K562 (cell line): ENCODE measurements around the gene CD19. TPM values are rescaled to one million over a fixed set of nuclear protein-coding genes. Genes with fewer than 3 reads are reported as not detected.

Experiments used
- ATAC-seq: fragments of 200-7000 bp; cut with Tn5 transposase; 3 replicates; pipeline ENCODE4 v1.9.1; 2020; ENCODE audit warnings: moderate library complexity
- BruUV-seq: library from RNA; stranded (reverse); fragments of 400-500 nt; replicated peaks from 2 replicates; lab custom pipeline; 2021; lab: Mats Ljungman, UMichigan
- CTCF ChIA-PET: fragments of 300-600 bp; formaldehyde crosslinking; extraction: SDS; loops from one replicate; lab custom pipeline; 2021; ENCODE audit warnings: low intra/inter-chr PET ratio; lab: Yijun Ruan, JAX
- POLR2A ChIA-PET: fragments of 300-600, 350-650 bp; sonication (Branson Sonifier 250); formaldehyde crosslinking; extraction: SDS; loops from one replicate; lab custom pipeline; 2021; ENCODE audit warnings: antibody characterized with exemption, inconsistent platforms; lab: Yijun Ruan, JAX
- DNase-seq, 4 experiments: peaks; one replicate each; pipeline versions ENCODE4 v3.0.0 to v3.0.0-alpha.2; 2011 to 2018; ENCODE audit warnings: low spot score in 3 of 4, mixed read lengths in 3 of 4; ENCODE audit errors: extremely low read depth in 1 of 4
- FAIRE-seq: peaks from 2 replicates; lab custom pipeline; 2011; peaks lifted over from hg19 to GRCh38; lab: Jason Lieb, UNC
- H2AFZ ChIP-seq: 2 replicates; pipeline ENCODE4 v1.6.0; 2011; ENCODE audit warnings: low read depth, low read length, control low read depth, inconsistent platforms
- H3K27ac ChIP-seq: fragments of 200-600 bp; 3 replicates; pipeline ENCODE4 v1.8.0; 2011; ENCODE audit warnings: low read depth, mild to moderate bottlenecking, control low read depth, inconsistent platforms, low read length, moderate library complexity, mixed read lengths; ENCODE audit errors: extremely low read depth
- H3K27me3 ChIP-seq, 2 experiments: fragments of 300-600 bp in 1 of 2; 2 replicates in 1 of 2; 3 replicates in 1 of 2; pipeline versions ENCODE4 v1.6.0 to v1.8.0; 2011; ENCODE audit warnings: inconsistent platforms in 2 of 2, low read length in 2 of 2, mild to moderate bottlenecking in 1 of 2, mixed read lengths in 1 of 2, moderate library complexity in 1 of 2; ENCODE audit not compliant: control insufficient read depth in 2 of 2, insufficient read depth in 2 of 2
- H3K36me3 ChIP-seq: fragments of 300-600 bp; 3 replicates; pipeline ENCODE4 v1.8.0; 2011; ENCODE audit warnings: mild to moderate bottlenecking, low read length, inconsistent platforms; ENCODE audit not compliant: control insufficient read depth, insufficient read depth
- H3K4me1 ChIP-seq, 2 experiments: fragments of 200-600 bp in 1 of 2; replicated peaks in 1 of 2; 2 replicates in 1 of 2; 3 replicates in 1 of 2; pipeline versions ENCODE4 v1.5.1 to v1.8.0; 2011; ENCODE audit warnings: inconsistent platforms in 2 of 2, low read length in 2 of 2, mild to moderate bottlenecking in 1 of 2, mixed read lengths in 1 of 2, moderate library complexity in 1 of 2; ENCODE audit not compliant: control insufficient read depth in 2 of 2, insufficient read depth in 2 of 2
- H3K4me2 ChIP-seq: 2 replicates; pipeline ENCODE4 v1.6.1; 2011; ENCODE audit warnings: low read length, control low read depth, inconsistent platforms, mixed read lengths; ENCODE audit not compliant: insufficient read depth
- H3K4me3 ChIP-seq: fragments of 200-600 bp; sonication (generic), shearing (Covaris generic); 2 replicates; pipeline ENCODE4 v1.5.1; 2016; ENCODE audit warnings: control low read depth, inconsistent platforms
- H3K79me2 ChIP-seq: fragments of 200-600 bp; 3 replicates; pipeline ENCODE4 v1.8.0; 2011; ENCODE audit warnings: low read length, inconsistent platforms; ENCODE audit not compliant: control insufficient read depth, insufficient read depth
- H3K9ac ChIP-seq, 2 experiments: 2 replicates each; pipeline versions ENCODE4 v1.6.0 to v1.6.1; 2011; ENCODE audit warnings: low read depth in 2 of 2, low read length in 2 of 2, control low read depth in 1 of 2, inconsistent platforms in 1 of 2, mild to moderate bottlenecking in 1 of 2, mixed read lengths in 1 of 2; ENCODE audit not compliant: insufficient read depth in 1 of 2
- H3K9me1 ChIP-seq: one replicate; pipeline ENCODE4 v1.6.0; 2011; ENCODE audit warnings: inconsistent platforms, mild to moderate bottlenecking, low read length, moderate library complexity; ENCODE audit not compliant: control insufficient read depth, insufficient read depth
- H3K9me3 ChIP-seq: replicated peaks from 2 replicates; pipeline ENCODE4 v1.5.1; 2011; ENCODE audit warnings: low read depth, low read length, inconsistent platforms; ENCODE audit not compliant: control insufficient read depth, insufficient read depth
- H4K20me1 ChIP-seq: replicated peaks from 2 replicates; pipeline ENCODE4 v1.6.1; 2011; ENCODE audit warnings: low read length, inconsistent platforms, mixed read lengths; ENCODE audit not compliant: control insufficient read depth, insufficient read depth
- ARNT ChIP-seq, 2 experiments: fragments of 450-650 bp; IDR thresholded peaks; 2 replicates each; pipeline ENCODE4 v1.6.1; 2016; ENCODE audit warnings: mild to moderate bottlenecking in 1 of 2
- KDM4B ChIP-seq, 2 experiments: fragments of 450-650 bp in 1 of 2; sonication (generic) in 1 of 2; IDR thresholded peaks; 2 replicates each; pipeline ENCODE4 v1.6.1; 2016 to 2017; ENCODE audit warnings: borderline replicate concordance in 2 of 2, antibody characterized with exemption in 1 of 2, low read depth in 1 of 2, mild to moderate bottlenecking in 1 of 2
- ZNF134 ChIP-seq: fragments of 250-450 bp; sonication (Bioruptor Pico); conservative IDR thresholded peaks from 2 replicates; pipeline ENCODE4 v1.4.0; 2020
- ZNF146 ChIP-seq: IDR thresholded peaks from one replicate; pipeline ENCODE4 v1.6.1; 2018; ENCODE audit warnings: missing compliant biosample characterization; ENCODE audit not compliant: unreplicated experiment
- ZNF175 ChIP-seq: fragments of 200-800 bp; sonication (Bioruptor generic); IDR thresholded peaks from 2 replicates; pipeline ENCODE4 v1.6.1; 2016; ENCODE audit warnings: low read depth, mild to moderate bottlenecking, missing genetic modification characterization, missing compliant biosample characterization
- ZNF280B ChIP-seq: fragments of 250-450 bp; sonication (Bioruptor Pico); IDR thresholded peaks from 2 replicates; pipeline ENCODE4 v1.5.1; 2021; ENCODE audit warnings: mild to moderate bottlenecking
- WGBS: fragments of 100-300 bp; shearing (Covaris generic); methylation state at CpG from one replicate; pipeline ENCODE4 v1.1.6; 2016; ENCODE audit warnings: low coverage, mixed read lengths; ENCODE audit not compliant: insufficient coverage; ENCODE audit errors: missing lambda C conversion rate; 5-methylcytosine and 5-hydroxymethylcytosine counted together
- in situ Hi-C: fragments of 300-500 bp; cut with MboI; formaldehyde crosslinking; loops from 4 replicates; pipeline ENCODE4 v1.15.0; 2018; ENCODE audit warnings: inconsistent platforms, mixed read lengths
- intact Hi-C: fragments of 100-400 bp; cut with micrococcal nuclease; formaldehyde crosslinking; loops from 2 replicates; pipeline ENCODE4 v1.14.2; 2022
- polyA plus RNA-seq, 8 experiments: library from polyadenylated mRNA; depleted of rRNA in 4 of 8; stranded (reverse) in 5 of 8; unstranded in 3 of 8; fragments of >200 nt; fragmentation: Nextera tagmentation in 2 of 8; fragmentation: Illumina TruSeq in 1 of 8; extraction: Ambion mirVana in 2 of 8; extraction: Trizol in 1 of 8; gene quantifications; 2 replicates each; pipeline versions ENCODE4 v1.2.1 to v1.2.3, GENCODE V29; 2011 to 2014; ENCODE audit warnings: inconsistent platforms in 1 of 8, missing spikeins in 1 of 8
- total RNA-seq, 7 experiments: library from RNA; depleted of rRNA in 6 of 7; stranded (reverse); fragments of >200 nt in 6 of 7; fragmentation: Illumina TruSeq in 2 of 7; extraction: Trizol in 2 of 7; gene quantifications; 2 replicates each; pipeline versions ENCODE4 v1.2.1 to v1.2.3, GENCODE V29; 2011 to 2021; ENCODE audit warnings: low replicate concordance in 1 of 7

CD19 gene
- total and polyA plus RNA-seq, 9 of the 15 experiments (the other 6 are each of a cell fraction or from before 2014, with no cell fraction given): 0.27 to 3.7 (median 2.0) TPM; not detected in 1

GRCh38 chr16:28923652-28924398 lies 7.9 kb upstream of the CD19 start:
- ChIA-PET POLR2A (interaction anchor here (0.6 to 2.2 kb wide), 4 partner anchors 9 to 58 kb away, joined by 4 to 10 read pairs (median 4); no protein-coding TSS in a partner anchor), CTCF (no interaction called here)
- in situ Hi-C loops (no loop called here), intact Hi-C loops (no loop called here)
- H3K4me3 ChIP-seq: no peak overlapping the region; the same call in 1 of the 2 replicates
- no peaks in the 10 kb centered on the region for H3K79me2 ChIP-seq
- H3K27ac ChIP-seq: no peak overlapping the region
- ATAC-seq (no peak), FAIRE-seq (no peak), DNase-seq (peak in 2 of 4 experiments; percentile 10 to 17)
- H3K9me3 ChIP-seq: no peaks in the 10 kb centered on the region
- peak overlapping the region; percentile 86 for H3K4me2 ChIP-seq
- H3K36me3 ChIP-seq: no peaks in the 10 kb centered on the region
- peaks cover 9 to 15% of the 10 kb centered on the region in 2 experiments for H3K4me1 ChIP-seq
- BruUV-seq: no TSS peak
- TF ChIP-seq KDM4B (IDR thresholded peaks at IDR 0.05; ENCODE audit: borderline replicate concordance in 2 of 2, low read depth in 1 of 2) (no peak), ZNF175 (CRISPR knock-in tag) (no peak)
- 59% methylated on average over 12 of the region's 13 CpGs for WGBS
- peak overlapping the region; percentile 96; the same call in 1 of the 2 replicates for H2AFZ ChIP-seq
- peak overlapping the region in 1 of 2 experiments; percentile 91; a peak in 3 of 4 replicates for H3K9ac ChIP-seq
- peaks cover 5% of the 10 kb centered on the region for H3K9me1 ChIP-seq
- no peaks in the 10 kb centered on the region for H3K27me3 ChIP-seq
- no peaks in the 10 kb centered on the region for H4K20me1 ChIP-seq

GRCh38 chr16:28924399-28924761 lies 7.4 kb upstream of the CD19 start:
- Histone ChIP-seq H3K9me1 (peaks cover 5% of the 10 kb centered on the region), H3K4me1 (peaks cover 9 to 15% of the 10 kb centered on the region in 2 experiments), H3K27ac (no peak overlapping the region; the same call in 2 of the 3 replicates), H3K79me2 (no peaks in the 10 kb centered on the region), H3K27me3 (no peaks in the 10 kb centered on the region), H4K20me1 (no peaks in the 10 kb centered on the region), H3K4me2 (peak overlapping the region; percentile 86), H3K9ac (peak overlapping the region; percentile 10 to 91; a peak in 3 of 4 replicates), H2AFZ (peak overlapping the region; percentile 96)
- BruUV-seq: TSS peak; percentile 46
- CTCF ChIA-PET: no interaction called here
- WGBS: 60% methylated on average over 11 of the region's 15 CpGs
- no peak for FAIRE-seq
- ATAC-seq: peak; percentile 18; the same call in 2 of the 3 replicates
- TF ChIP-seq ARNT (IDR thresholded peaks at IDR 0.05) (no peak), ZNF146 (CRISPR knock-in tag) (peak; percentile 3), ZNF280B (no peak), ZNF134 (peak; percentile 69)
- TF ChIP-seq, all 486 proteins: peak for 2
- no peaks in the 10 kb centered on the region for H3K9me3 ChIP-seq
- peak overlapping the region; percentile 100 for H3K4me3 ChIP-seq
- POLR2A ChIA-PET: interaction anchor here (0.6 to 2.2 kb wide), 5 partner anchors 10 to 255 kb away, joined by 3 to 10 read pairs (median 4); no protein-coding TSS in a partner anchor
- intact Hi-C loops: no loop called here
- no peaks in the 10 kb centered on the region for H3K36me3 ChIP-seq
- no peak for DNase-seq
- in situ Hi-C loops: no loop called here
